ENCODE results near the gene LAMTOR1.

LAMTOR1 gene

GRCh38 chr11:72116019-72116755 is 13.1 kb upstream of the LAMTOR1 start:
- no peak for FAIRE-seq

DNA sequence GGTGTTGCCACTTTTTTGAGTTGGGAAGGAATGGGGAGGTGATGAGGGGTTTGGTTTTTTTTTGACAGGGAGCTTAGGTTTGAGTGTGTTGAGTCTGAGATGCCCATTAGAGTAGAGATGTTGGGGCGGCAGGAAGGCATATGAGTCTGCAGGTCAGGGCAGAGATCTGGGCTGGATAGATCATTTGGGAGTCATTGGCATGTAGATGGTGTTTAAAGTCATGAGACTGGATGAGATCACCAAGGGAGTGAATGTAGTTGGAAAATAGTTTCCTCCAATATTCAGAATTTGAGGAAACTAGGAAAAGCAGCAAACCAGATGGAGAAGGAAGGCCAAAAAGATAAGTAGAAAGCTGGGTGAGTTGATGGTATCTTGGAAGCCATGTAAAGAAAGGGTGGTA is 11.5 kb upstream of the LAMTOR1 start:
- no peak for FAIRE-seq

- FAIRE-seq = peak; percentile 21
Measured at GRCh38 chr11:72112978-72113808, 10.1 kb upstream of the LAMTOR1 start.

DNA sequence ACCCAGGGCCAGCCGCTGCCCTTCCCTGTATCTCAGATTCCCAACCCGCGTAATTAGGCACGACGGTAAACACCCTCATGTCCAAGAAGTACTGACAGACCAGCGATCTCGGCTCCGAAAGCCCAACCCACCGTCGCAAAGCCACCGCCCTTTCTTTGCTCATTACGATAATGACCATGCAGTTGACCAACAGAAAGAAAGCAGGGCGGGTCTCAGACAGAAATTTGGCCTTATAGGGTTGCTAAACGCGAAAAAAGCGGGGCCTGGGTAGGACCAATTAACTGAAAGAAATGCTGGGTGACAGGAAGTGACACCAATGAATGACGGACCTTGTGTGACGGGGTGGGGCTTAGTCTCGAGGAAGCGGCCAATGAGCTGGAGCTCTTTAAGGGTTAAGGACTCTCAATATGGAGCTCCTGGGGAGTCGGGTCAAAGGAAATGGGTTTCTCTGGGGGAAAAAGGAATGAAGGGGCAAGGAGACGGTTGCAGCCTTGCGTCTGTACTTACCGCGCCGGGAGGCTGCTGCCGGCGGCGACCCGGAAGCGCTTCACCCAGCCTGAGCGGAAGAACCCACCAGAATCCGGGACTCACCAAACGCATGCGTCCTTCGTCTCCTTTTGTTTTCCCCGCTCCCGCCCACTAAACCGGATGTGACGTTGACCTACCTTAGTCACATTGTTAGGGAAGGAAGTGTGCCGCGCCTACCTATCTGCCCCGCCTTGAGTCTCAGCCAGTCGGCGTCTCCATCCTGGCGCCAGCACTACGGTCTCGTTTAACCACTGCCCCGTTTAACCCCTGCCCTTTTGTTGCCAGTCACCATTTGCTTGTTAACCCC is 9.3 kb upstream of the LAMTOR1 start, which contains the start of gene ANAPC15:
Gene ANAPC15 (minus strand): TSS at position 553 of the 835 bp plus-strand sequence. CDS start 1,419 bp downstream, outside the sequence.
- peak; percentile 94 for FAIRE-seq

DNA sequence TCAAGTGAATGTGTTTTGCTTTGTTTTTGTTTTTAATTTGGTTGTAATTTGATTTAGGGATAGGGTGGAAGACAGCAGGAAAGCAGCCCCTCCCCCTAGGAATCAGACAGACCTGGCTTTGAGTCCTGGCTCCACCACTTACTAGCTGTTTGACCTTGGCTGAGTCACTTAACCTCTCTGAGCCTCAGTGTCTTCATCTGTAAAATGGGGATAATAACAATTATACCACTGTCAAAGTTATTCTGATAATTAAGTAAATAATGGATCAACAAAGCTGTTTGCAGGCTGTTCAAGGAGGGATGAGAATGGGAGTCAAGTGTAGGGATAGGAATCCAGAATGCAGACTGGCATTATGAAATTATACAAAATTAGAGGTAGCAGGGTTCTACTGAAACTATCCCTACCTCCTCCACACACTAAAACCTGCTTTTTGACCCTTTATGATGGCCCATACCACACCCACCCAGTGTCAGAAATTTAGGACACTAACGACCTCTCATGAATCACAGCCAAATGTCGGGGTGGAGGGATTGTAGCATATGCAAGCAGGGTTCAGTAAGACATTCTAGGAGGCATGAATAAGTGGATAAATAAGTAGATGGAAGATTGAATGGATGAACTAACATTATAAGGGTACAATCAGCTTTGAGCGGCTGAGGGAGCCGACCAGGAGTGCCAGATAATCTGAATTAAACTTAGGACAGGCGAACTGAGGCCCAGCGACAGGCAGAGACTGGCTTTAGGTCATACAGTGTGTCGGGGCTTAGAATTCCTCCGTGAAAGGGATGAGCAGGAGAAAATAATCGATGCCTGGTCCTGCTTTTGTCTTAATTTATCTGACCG is 8.4 kb upstream of the LAMTOR1 start:
- no peak for FAIRE-seq

GRCh38 chr11:72105888-72106287 is 2.8 kb upstream of the LAMTOR1 start, which contains the start of gene TOMT:
TOMT (plus strand) TSS chr11:72105924; CDS start chr11:72105952, 28 bp downstream.
- no peak for FAIRE-seq

- FAIRE-seq = no peak
Measured at GRCh38 chr11:72103754-72104167, 664 bp upstream of the LAMTOR1 start.

- no peak for FAIRE-seq
Measured at GRCh38 chr11:72102631-72102945, 509 bp downstream of the LAMTOR1 start.

DNA sequence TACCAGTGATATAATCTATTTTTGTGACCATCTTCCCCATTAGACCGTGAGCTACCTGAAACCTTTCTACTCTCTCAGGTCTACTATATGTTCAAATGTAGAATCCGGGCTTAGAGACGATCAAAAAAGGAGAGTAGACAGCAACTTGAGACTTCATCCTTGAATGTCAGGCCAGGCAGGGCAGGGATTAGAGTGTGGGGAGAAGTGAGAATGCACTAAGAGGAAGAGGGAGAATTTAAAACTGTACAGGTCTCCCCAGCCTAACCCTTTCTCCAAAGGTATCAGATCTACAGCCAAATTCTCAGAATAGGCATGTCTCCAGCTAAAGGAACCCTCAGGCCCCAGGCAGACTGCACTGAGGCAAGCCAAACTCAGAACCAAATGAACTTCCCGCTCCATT is 935 bp downstream of the LAMTOR1 start:
- no peak for FAIRE-seq

DNA sequence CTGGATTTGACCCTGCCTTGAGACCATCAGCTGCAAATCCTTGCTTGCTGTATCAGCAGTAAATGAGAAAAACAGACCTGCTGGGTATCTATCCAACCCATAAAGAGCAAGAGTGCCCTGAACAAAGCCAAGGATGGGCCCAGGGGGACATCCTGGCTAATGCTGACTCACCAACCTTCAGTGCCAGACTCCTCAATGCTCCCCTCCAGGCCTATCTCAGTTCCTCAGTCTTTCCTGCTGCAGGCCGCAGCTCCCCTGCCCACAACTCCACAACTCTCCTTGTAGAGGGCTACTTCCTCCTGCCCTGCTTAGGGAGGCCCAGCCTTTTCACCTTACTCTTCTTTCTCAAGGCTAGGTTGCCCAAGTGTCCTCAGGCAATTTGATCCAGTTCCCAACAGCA is 2.6 kb downstream of the LAMTOR1 start:
- no peak for FAIRE-seq

- FAIRE-seq = no peak
Measured at GRCh38 chr11:72100009-72100408, 3.1 kb downstream of the LAMTOR1 start.

DNA sequence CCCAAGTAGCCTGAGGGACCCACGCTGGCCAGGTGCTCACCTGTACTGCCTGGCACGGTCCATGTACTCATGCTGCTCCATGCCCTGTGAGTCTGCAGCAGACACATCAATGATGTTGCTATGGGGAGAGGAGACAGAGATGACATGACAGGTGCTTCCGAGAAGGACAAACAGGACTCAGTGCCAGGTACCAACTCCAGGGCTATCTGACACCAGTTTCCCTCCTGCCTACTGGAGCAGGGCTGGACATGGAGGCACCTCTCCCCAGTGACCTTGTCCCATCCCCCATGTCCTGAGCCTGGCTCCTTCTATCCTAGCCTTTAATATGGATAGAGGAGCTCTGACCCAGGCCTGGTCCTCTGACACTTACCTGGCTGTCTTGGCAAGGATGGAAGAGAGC is 4.4 kb downstream of the LAMTOR1 start:
- no peak for FAIRE-seq

DNA sequence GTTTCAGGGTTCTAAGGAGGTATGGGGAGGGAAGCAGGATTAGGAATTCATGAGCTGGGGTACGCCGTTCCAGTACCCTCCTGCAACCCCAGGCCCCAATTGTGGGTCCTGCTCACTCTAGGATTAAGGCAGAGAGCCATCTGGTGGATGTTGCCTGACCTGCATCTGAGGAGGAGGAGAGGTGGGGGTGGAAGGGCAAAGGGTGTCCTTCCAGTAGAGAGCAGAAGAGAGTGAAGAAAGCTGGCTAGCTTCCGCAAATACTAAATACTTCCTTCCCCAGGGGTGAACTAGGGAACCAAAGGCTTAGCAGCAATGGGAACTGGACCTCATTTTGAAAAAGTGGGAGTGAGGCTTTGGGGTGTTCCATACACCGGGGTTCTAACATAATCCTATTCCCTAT is 11.8 kb downstream of the LAMTOR1 start:
- FAIRE-seq = no peak

- FAIRE-seq = no peak
Measured at GRCh38 chr11:72088076-72088808, 14.9 kb downstream of the LAMTOR1 start.

DNA sequence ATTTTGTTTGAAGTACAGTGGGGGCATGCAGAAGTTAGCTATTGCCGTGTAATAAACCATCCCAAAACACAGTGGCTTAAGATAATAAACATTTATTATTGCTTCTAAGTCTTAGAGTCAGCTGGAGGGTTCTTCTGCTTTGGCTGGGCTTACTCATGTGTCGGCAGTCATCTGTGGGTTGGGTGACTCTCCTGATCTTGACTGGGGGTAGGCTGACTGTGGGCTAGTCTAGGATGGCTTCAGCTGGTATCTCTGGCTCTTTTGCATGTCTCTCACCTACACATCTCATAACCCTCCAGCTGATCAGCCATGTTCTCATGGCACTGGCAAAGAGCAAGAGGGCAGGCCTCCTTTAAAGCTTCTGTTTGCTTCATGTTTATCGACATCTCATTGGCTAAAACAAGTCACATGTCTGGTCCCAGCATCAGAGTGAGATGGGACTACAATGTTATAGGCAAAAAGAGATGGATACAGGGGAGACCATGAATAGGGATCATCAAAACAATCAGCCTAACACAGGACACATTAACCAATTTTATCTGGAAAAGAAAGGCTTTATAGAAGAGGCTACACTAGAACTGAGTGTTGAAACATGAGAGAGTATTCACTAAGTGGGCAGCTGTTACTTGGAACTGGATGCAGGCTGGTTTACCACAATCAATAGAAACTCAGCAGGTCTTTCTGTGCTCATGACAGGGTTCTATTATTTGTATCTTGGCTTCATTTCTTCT is 17.3 kb downstream of the LAMTOR1 start:
- FAIRE-seq = no peak

DNA sequence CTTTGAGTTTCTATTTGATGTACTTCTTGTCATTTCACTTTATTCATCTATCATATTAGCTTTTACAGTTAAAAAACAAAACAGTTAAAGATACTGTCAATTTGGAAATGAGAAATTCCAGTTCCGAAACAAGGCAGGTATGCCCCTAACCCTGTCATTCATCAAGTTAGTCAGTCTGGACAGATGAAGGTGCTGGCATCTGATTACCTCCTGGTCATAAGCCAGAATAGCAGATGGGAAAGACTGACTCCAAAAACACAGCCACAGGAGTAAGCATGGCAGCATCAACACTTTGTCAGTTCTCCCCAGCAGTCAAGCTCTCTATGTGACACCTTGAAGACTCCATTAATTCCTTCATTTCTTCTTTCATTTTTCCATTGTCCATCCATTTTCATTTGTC is 18.1 kb downstream of the LAMTOR1 start:
- no peak for FAIRE-seq

- no peak for FAIRE-seq
Measured at GRCh38 chr11:72084076-72084475, 19.0 kb downstream of the LAMTOR1 start.

DNA sequence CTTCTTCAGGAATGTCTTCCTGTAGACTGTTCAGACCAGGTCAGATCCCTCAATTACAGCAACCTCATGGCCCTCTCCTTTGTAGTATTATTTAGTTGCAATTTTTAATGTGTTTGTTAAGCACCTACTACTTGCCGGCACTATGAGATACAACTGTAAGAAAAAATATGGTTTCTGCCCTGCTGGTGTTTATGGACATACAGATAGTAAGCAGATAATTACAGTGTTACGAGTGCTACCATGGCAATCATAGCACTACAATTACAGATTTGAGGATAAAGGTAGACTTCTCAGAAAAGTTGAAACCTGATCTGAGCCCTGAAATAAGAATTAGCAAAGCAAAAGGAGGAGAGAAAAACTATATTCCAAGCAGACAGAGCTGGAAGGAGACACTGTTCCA is 19.7 kb downstream of the LAMTOR1 start:
- no peak for FAIRE-seq

- no peak for FAIRE-seq
Measured at GRCh38 chr11:72081821-72082453, 21.2 kb downstream of the LAMTOR1 start.

DNA sequence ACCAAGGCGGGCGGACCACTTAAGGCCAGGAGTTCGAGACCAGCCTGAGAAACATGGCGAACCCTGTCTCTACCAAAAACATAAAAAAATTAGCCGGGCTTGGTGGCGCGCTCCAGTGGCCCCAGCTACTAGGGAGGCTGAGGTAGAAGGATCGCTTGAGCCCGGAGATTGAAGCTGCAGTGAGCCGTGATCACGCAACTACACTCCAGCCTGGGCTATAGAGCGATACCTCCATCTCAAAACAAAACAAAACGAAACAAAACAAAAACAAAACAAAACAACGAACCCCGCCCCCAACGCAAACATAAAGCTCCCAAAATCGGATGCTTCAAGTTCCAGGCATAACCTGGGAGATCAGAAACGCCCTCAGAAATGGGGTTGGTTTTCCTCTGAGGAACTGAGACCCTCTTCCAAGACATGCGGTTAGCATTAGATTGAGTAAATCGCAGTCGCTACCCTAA is 21.9 kb downstream of the LAMTOR1 start:
- no peak for FAIRE-seq

Measured in islet of Langerhans (tissue), 1 donor.